Muscle of back (tissue), 13 donors: ENCODE data around the gene EFCAB14. TPM values are rescaled to one million over a fixed set of nuclear protein-coding genes. Genes with fewer than 3 reads are reported as not detected.
"Not testable (repeated sequence)": the region's sequence is repeated elsewhere in the genome, so short reads cannot be mapped to it uniquely, and the experiment has no call there.

ENCODE experiments used
- DNase-seq, 3 donors: peaks; one replicate each; pipeline versions ENCODE4 v3.0.0 to v3.0.0-alpha.2; 2013
- long read RNA-seq, 9 donors: transcript quantifications; one replicate each; lab custom pipeline, GENCODE V29; 2026
- polyA plus RNA-seq, 10 donors: library from polyadenylated mRNA; unstranded; fragments of 120-200 nt; gene quantifications; one replicate each; pipeline ENCODE4 v1.2.1, GENCODE V29; 2013; ENCODE audit not compliant: insufficient read length in 10 of 10

Gene EFCAB14
- polyA plus RNA-seq: 100 to 1,000 TPM in 6 of 10 donors, 10 to 100 TPM in 4; 77.9 to 111 (median 101) TPM
- long read RNA-seq, donor 1, full-length matches to known transcripts: 6 of 6 reads
- long read RNA-seq, donor 1, partial matches to known transcripts: 0 of 6 reads
- long read RNA-seq, donor 1, other reads (novel, unspliced or antisense): 0 of 6 reads
- long read RNA-seq, donor 2, full-length matches to known transcripts: 5 of 11 reads
- long read RNA-seq, donor 2, partial matches to known transcripts: 6 of 11 reads
- long read RNA-seq, donor 2, other reads (novel, unspliced or antisense): 0 of 11 reads
- long read RNA-seq, donor 3: 0 reads
- long read RNA-seq, donor 4, full-length matches to known transcripts: 9 of 9 reads
- long read RNA-seq, donor 4, partial matches to known transcripts: 0 of 9 reads
- long read RNA-seq, donor 4, other reads (novel, unspliced or antisense): 0 of 9 reads
- long read RNA-seq, donor 5, full-length matches to known transcripts: 8 of 54 reads
- long read RNA-seq, donor 5, partial matches to known transcripts: 37 of 54 reads
- long read RNA-seq, donor 5, other reads (novel, unspliced or antisense): 9 of 54 reads
- long read RNA-seq, donor 6, full-length matches to known transcripts: 9 of 16 reads
- long read RNA-seq, donor 6, partial matches to known transcripts: 7 of 16 reads
- long read RNA-seq, donor 6, other reads (novel, unspliced or antisense): 0 of 16 reads
- long read RNA-seq, donor 7, full-length matches to known transcripts: 8 of 15 reads
- long read RNA-seq, donor 7, partial matches to known transcripts: 0 of 15 reads
- long read RNA-seq, donor 7, other reads (novel, unspliced or antisense): 7 of 15 reads
- long read RNA-seq, donor 8, full-length matches to known transcripts: 2 of 8 reads
- long read RNA-seq, donor 8, partial matches to known transcripts: 6 of 8 reads
- long read RNA-seq, donor 8, other reads (novel, unspliced or antisense): 0 of 8 reads
- long read RNA-seq, donor 9, full-length matches to known transcripts: 1 of 1 reads
- long read RNA-seq, donor 9, partial matches to known transcripts: 0 of 1 reads
- long read RNA-seq, donor 9, other reads (novel, unspliced or antisense): 0 of 1 reads

GRCh38 chr1:46718727-46719622 lies at the start of gene EFCAB14:
Gene EFCAB14, minus strand, starts transcription at chr1:46719114. Its CDS starts 1,027 bp downstream, at chr1:46718087.
- peak; percentile 91 to 98 (median 96) for DNase-seq

DNA sequence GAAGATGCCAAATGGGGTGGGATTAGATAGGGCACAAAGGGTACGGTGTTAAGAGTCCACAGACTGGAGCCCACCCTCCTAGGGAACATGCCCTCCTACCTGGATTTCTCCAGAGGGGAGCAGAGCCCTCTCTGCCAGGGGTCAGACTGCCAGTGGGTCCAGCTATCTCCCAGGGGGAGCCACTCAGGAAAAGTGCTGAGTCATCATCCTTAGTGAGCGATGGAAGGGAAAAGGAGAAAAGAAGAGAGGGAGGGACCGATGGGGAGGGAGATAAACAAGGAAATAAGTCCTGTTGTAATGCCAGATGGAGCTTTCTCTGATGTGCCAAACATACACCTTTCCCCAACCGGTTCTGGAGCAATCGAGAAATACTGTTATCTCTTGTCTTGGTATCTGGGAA lies 49.5 kb upstream of the EFCAB14 start:
- DNase-seq: no peak

DNA sequence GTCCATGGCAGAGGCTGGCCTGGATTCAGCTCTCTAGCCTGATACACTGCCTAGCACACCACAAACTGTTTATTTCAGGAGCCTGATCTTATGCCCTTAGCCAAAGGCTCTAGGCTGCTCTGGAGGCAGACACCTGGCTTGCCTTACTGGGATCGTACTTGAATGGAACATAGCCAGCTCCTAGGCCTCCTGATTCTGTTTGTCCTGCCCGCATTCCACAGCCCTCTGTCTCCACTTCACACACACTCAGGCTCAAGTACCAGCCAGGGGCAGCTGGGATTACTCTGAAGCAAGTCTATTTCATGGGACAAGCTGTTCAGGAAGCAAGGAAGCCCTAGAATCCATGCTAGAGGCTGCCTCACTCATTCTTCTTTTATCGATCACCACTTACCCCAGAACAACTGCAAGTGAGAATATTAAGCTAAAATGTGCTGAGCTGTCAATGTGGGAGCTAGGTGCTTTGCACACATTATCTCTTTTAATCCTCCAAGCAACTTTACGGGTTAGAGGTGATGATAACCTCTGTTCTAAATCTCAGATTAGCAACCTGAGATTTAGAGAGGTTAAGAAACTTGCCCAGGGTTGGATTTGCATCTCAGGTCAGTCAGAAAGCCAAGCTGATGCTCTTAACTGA lies 48.9 kb upstream of the EFCAB14 start:
- DNase-seq: no peak

- no peak for DNase-seq
Measured at GRCh38 chr1:46764402-46764801, 45.5 kb upstream of the EFCAB14 start.

DNA sequence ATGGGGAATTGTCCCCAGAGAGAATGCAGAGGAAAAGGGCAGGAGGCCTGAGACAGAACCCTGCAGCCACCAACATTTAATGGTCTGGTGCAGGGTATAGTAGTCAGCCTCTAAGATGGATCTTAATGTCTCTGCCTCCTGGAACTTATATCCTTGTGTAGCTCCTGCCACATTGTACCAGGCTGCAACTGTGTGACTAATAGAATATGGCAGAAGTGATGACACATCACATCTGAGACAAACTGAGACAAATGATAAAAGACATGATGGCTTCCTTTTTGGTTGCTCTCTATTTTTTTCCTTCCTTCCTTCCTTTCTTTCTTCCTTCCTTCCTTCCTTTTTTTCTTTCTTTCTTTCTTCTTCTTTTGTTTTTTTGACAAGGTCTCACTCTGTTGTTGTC lies 42.8 kb upstream of the EFCAB14 start:
- DNase-seq: no peak

GRCh38 chr1:46760558-46761166 lies 41.7 kb upstream of the EFCAB14 start:
- no peak for DNase-seq

DNA sequence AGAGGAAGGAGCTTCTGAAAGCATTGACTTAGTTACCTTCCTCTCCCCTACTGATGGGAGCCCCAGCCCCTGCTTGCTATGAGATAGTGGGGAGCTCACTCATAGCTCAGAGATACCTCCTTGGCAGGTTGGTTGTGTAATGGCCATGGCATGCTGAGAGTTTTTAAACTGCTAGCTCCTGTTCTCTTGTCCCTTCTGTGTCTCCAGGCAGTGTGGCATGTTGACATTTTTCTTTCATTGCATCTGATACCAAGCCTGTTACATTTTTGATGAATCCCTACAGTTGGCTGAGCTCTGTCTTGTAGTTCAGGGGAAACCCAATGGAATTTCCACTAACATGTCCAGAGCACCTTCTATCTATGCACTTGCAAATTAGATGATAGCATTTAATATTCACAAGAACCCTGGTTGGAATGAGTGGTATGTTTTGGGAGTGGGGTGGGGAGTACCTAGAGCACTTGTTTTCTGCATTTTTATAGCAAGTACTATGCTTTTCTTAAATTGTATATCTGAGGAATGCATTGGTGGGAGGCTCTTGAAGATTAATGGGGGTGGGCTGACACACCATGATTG lies 39.1 kb upstream of the EFCAB14 start:
- no peak for DNase-seq

DNA sequence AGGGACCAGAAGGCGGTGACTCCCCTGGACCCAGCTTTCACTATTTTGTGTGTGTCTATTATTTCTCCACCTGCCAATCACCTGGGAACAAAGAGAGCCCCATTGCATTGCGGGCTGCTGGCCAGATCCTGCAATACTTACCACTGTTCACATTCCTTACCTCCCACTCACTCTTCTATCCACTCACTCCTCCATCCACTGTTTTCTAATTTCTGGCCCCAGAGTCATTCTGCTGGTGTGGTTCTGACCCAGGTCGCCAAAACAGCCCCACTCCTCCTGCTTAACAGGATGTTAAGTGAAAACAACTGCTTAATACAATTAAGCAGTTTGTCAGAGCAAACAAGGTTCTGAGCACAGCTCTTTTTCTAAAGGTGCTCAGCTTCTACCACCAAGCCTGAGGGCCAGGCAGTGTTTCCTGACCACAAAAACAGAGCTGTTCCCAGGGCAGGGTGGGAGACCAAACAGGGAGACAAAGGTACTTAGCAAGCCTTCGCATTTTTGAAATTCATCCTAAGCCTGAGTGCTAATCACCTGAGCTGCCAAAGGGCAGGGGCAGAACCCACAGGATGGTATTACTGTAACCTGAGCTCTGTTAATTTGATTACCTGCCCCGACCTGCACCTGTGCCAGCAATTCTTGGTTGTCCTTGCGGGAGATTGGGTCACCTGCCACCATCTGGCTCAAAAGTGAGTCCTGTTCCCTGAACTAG lies 38.5 kb upstream of the EFCAB14 start:
- no peak for DNase-seq

- no peak for DNase-seq
Measured at GRCh38 chr1:46755121-46755520, 36.2 kb upstream of the EFCAB14 start.

GRCh38 chr1:46754707-46755106 lies 35.8 kb upstream of the EFCAB14 start:
- DNase-seq: not testable (repeated sequence)

DNA sequence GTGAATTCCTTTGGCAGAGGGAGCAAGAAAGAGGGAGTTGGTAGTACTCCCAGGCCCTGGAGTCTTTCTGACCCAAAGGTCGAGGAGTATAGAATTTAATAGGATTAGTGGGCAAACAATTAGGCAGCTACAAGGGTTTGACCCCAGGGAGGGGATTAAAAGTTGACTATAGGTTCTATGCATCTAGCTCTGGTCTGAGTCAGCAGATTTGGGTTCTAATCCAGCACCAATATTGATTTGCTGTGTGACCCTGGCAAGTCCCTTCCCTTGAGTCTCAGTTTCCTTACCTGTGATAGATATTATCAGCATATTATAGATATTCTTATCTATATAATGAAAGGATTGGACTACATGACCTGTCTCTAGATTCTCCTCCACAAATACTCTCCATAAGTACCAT lies 35.1 kb upstream of the EFCAB14 start:
- no peak for DNase-seq

DNA sequence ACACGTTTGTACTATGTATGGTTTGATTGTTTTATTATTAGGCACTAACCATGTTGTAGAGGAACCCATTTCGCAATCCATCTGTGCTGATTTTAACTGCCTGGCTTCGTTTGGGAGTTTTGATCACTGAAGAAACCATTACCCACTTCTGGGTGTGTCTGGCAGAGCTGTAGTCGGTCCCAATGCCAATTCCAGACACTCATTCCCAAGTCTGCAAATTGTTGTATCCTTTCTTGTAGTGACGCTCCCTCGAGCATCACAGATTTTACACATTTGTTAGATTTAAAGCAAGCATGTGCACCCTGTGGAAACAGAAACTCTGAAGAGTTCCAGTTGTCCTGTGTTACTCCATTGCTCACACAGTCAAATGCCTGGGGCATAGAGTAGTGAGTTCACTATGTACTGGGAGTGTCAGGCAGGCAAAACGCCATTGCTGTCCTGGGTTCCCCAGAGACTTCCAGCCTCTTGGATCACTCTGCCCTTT lies 31.0 kb upstream of the EFCAB14 start:
- no peak for DNase-seq

- DNase-seq: no peak
Measured at GRCh38 chr1:46749404-46749803, 30.5 kb upstream of the EFCAB14 start.

DNA sequence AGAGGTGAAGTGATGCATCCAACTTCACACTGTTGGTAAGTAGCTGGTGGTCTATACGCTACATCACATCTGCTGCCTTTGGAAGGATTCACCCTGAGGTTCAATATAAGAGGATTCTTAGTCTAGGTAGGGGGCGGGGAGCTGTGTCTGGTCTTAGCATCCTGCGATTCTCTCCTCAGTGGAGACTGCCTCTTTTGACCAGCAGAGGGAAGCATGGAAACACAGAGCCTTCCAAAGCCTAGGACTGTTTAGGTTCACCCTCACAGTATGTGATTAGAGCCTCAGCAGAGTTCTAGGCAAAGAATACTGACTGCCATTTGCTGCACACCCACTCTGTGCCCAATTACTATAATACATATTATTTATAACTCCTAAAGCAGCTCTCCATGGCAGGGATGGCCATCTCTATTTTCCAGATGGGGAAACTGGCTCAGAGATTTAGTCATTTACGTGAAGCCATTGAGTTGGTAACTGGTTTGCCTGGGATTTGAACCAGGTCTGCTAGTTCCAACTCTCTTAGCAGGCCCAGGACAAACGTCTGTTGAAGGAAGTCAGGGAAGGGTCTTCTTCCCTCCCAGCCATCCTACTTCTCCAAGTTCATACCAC lies 28.9 kb upstream of the EFCAB14 start:
- DNase-seq: peak; percentile 6 to 39 (median 16)

GRCh38 chr1:46742069-46742468 lies 23.2 kb upstream of the EFCAB14 start:
- no peak for DNase-seq

GRCh38 chr1:46735708-46736324 lies 16.9 kb upstream of the EFCAB14 start:
- DNase-seq: peak; percentile 23 to 73 (median 59)

- not testable (repeated sequence) for DNase-seq
Measured at GRCh38 chr1:46728327-46728873, 9.5 kb upstream of the EFCAB14 start.

- peak in 1 of 3 donors; percentile 4 for DNase-seq
Measured at GRCh38 chr1:46725736-46726108, 6.8 kb upstream of the EFCAB14 start.
